ENCODE results near the gene TNNI3K. TPM values are rescaled to one million over a fixed set of nuclear protein-coding genes. Genes with fewer than 3 reads are reported as not detected.

Gene TNNI3K
- polyA plus RNA-seq, 1 donor from 2014 or later, result 3.5 TPM

- Histone ChIP-seq H3K4me3 (ENCODE audit: low read length) (no peak overlapping the region), H3K4me2 (ENCODE audit: low read length) (no peak overlapping the region), H3F3A (ENCODE audit: insufficient read depth, low read length, poor library complexity, severe bottlenecking) (no peaks in the 10 kb centered on the region), H3K27me3 (ENCODE audit: insufficient read depth, low read depth, low read length) (no peaks in the 10 kb centered on the region), H3K36me3 (ENCODE audit: insufficient read depth, low read length) (no peaks in the 10 kb centered on the region), H3K9me3 (ENCODE audit: low read length) (no peaks in the 10 kb centered on the region), H3K27ac (ENCODE audit: low read length) (no peak overlapping the region), H3K9ac (ENCODE audit: low read length) (no peak overlapping the region), H2AFZ (ENCODE audit: low read depth, low read length) (no peak overlapping the region), H3K9me2 (ENCODE audit: insufficient read depth, low read length) (no peaks in the 10 kb centered on the region), H4K20me1 (ENCODE audit: insufficient read depth) (no peaks in the 10 kb centered on the region), H3K79me2 (replicated peaks; ENCODE audit: insufficient read depth, low read length) (no peaks in the 10 kb centered on the region)
- TF ChIP-seq REST (IDR thresholded peaks at IDR 0.05; ENCODE audit: borderline replicate concordance), result no peak
- TF ChIP-seq MXI1 (conservative IDR thresholded peaks at IDR 0.05; ENCODE audit: poor library complexity, severe bottlenecking), result no peak
- no peak for TF ChIP-seq EZH2 (IDR thresholded peaks at IDR 0.05; ENCODE audit: borderline replicate concordance, insufficient read depth, low read length, poor library complexity, severe bottlenecking)
- TF ChIP-seq, protein P1, sequence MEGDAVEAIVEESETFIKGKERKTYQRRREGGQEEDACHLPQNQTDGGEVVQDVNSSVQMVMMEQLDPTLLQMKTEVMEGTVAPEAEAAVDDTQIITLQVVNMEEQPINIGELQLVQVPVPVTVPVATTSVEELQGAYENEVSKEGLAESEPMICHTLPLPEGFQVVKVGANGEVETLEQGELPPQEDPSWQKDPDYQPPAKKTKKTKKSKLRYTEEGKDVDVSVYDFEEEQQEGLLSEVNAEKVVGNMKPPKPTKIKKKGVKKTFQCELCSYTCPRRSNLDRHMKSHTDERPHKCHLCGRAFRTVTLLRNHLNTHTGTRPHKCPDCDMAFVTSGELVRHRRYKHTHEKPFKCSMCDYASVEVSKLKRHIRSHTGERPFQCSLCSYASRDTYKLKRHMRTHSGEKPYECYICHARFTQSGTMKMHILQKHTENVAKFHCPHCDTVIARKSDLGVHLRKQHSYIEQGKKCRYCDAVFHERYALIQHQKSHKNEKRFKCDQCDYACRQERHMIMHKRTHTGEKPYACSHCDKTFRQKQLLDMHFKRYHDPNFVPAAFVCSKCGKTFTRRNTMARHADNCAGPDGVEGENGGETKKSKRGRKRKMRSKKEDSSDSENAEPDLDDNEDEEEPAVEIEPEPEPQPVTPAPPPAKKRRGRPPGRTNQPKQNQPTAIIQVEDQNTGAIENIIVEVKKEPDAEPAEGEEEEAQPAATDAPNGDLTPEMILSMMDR (IDR thresholded peaks at IDR 0.05; ENCODE audit: poor library complexity, severe bottlenecking), result no peak
- TF ChIP-seq SMC3 (conservative IDR thresholded peaks at IDR 0.05; ENCODE audit: poor library complexity), result no peak
- TF ChIP-seq EP300 (conservative IDR thresholded peaks at IDR 0.05; ENCODE audit: poor library complexity, severe bottlenecking), result no peak
- no peak for TF ChIP-seq RAD21 (conservative IDR thresholded peaks at IDR 0.05)
- no peak for TF ChIP-seq POLR2AphosphoS5 (IDR thresholded peaks at IDR 0.05)
- TF ChIP-seq TAF1 (IDR thresholded peaks at IDR 0.05; ENCODE audit: low read depth), result no peak
Observed at GRCh38 chr1:74432325-74432724, 197.1 kb downstream of the TNNI3K start.

DNA sequence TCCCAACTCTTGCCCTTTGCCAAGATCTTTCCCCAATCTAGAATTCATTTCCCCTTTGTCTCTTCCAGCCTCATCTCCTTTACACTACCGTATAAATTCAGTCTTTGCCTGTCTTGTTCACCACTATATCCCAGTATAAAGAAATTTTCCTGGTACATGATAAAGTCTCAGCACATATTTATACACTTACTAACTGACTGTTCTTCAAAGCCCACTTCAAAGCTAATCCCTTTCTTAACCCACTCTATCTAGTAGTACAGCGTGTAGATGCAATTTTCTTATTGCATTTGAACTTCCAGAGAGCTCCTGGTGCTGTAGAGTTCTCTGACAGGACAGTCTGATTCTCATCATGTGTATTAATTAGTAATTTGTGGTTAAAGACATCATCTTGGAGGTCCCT lies 199.1 kb downstream of the TNNI3K start:
- Histone ChIP-seq H3K9me3 (ENCODE audit: low read length) (no peaks in the 10 kb centered on the region), H3K36me3 (ENCODE audit: insufficient read depth, low read length) (no peaks in the 10 kb centered on the region), H2AFZ (ENCODE audit: low read depth, low read length) (no peak overlapping the region), H3K4me2 (ENCODE audit: low read length) (no peak overlapping the region), H3K9ac (ENCODE audit: low read length) (no peak overlapping the region), H3K4me3 (ENCODE audit: low read length) (no peak overlapping the region), H3F3A (ENCODE audit: insufficient read depth, low read length, poor library complexity, severe bottlenecking) (no peaks in the 10 kb centered on the region), H4K20me1 (ENCODE audit: insufficient read depth) (no peaks in the 10 kb centered on the region), H3K27ac (ENCODE audit: low read length) (no peak overlapping the region), H3K27me3 (ENCODE audit: insufficient read depth, low read depth, low read length) (no peaks in the 10 kb centered on the region), H3K79me2 (replicated peaks; ENCODE audit: insufficient read depth, low read length) (no peaks in the 10 kb centered on the region), H3K9me2 (ENCODE audit: insufficient read depth, low read length) (no peaks in the 10 kb centered on the region)
- TF ChIP-seq SMC3 (conservative IDR thresholded peaks at IDR 0.05; ENCODE audit: poor library complexity), result no peak

GRCh38 chr1:74436078-74436477 lies 200.9 kb downstream of the TNNI3K start:
- H3K9me3 ChIP-seq (ENCODE audit: low read length), result no peaks in the 10 kb centered on the region
- H3K4me2 ChIP-seq (ENCODE audit: low read length), result no peak overlapping the region
- TF ChIP-seq POLR2AphosphoS5 (IDR thresholded peaks at IDR 0.05) (no peak), SMC3 (conservative IDR thresholded peaks at IDR 0.05; ENCODE audit: poor library complexity) (no peak), EP300 (conservative IDR thresholded peaks at IDR 0.05; ENCODE audit: poor library complexity, severe bottlenecking) (no peak), REST (IDR thresholded peaks at IDR 0.05; ENCODE audit: borderline replicate concordance) (no peak), RAD21 (conservative IDR thresholded peaks at IDR 0.05) (no peak), EZH2 (IDR thresholded peaks at IDR 0.05; ENCODE audit: borderline replicate concordance, insufficient read depth, low read length, poor library complexity, severe bottlenecking) (no peak)
- TF ChIP-seq, protein P1 (IDR thresholded peaks at IDR 0.05; ENCODE audit: poor library complexity, severe bottlenecking), result no peak
- H4K20me1 ChIP-seq (ENCODE audit: insufficient read depth), result no peaks in the 10 kb centered on the region
- H3K9me2 ChIP-seq (ENCODE audit: insufficient read depth, low read length), result no peaks in the 10 kb centered on the region
- H3K79me2 ChIP-seq (replicated peaks; ENCODE audit: insufficient read depth, low read length), result no peaks in the 10 kb centered on the region
- H2AFZ ChIP-seq (ENCODE audit: low read depth, low read length), result no peak overlapping the region
- no peaks in the 10 kb centered on the region for H3K36me3 ChIP-seq (ENCODE audit: insufficient read depth, low read length)
- H3K4me3 ChIP-seq (ENCODE audit: low read length), result no peak overlapping the region
- H3K27me3 ChIP-seq (ENCODE audit: insufficient read depth, low read depth, low read length), result no peaks in the 10 kb centered on the region
- H3K9ac ChIP-seq (ENCODE audit: low read length), result no peak overlapping the region
- no peaks in the 10 kb centered on the region for H3F3A ChIP-seq (ENCODE audit: insufficient read depth, low read length, poor library complexity, severe bottlenecking)
- no peak overlapping the region for H3K27ac ChIP-seq (ENCODE audit: low read length)

Measured in neural cell (in vitro differentiated cells).